Right atrium auricular region (tissue), 2 donors: ENCODE results near the gene YIPF3. TPM values are rescaled to one million over a fixed set of nuclear protein-coding genes. Genes with fewer than 3 reads are reported as not detected.

Experiments used
- DNase-seq: peaks from one replicate; pipeline ENCODE4 v3.0.0-alpha.2; 2019; ENCODE audit warnings: low spot score
- H3K27ac ChIP-seq, 2 donors: fragments of 200-600 bp; sonication (generic); 1 replicate in 1 of 2; 2 replicates in 1 of 2; pipeline ENCODE4 v1.5.1; 2016 to 2019
- H3K27me3 ChIP-seq, 2 donors: fragments of 200-600 bp; sonication (generic); one replicate each; pipeline versions ENCODE4 v1.5.1 to v1.6.0; 2017 to 2019
- H3K36me3 ChIP-seq: fragments of 200-600 bp; sonication (generic); one replicate; pipeline ENCODE4 v1.5.1; 2016
- H3K4me1 ChIP-seq, 2 donors: fragments of 200-600 bp; sonication (generic); one replicate each; pipeline versions ENCODE4 v1.5.1 to v1.6.0; 2017 to 2019
- H3K4me3 ChIP-seq, 2 donors: fragments of 200-600 bp; sonication (generic); 1 replicate in 1 of 2; 2 replicates in 1 of 2; pipeline ENCODE4 v1.5.1; 2017 to 2019; ENCODE audit warnings: mild to moderate bottlenecking in 1 of 2, moderate library complexity in 1 of 2
- H3K9me3 ChIP-seq, 2 donors: fragments of 200-600 bp; sonication (generic); one replicate each; pipeline ENCODE4 v1.5.1; 2019
- total RNA-seq, 2 donors: library from RNA; depleted of rRNA; stranded (reverse); fragments of >200 nt; gene quantifications; one replicate each; pipeline ENCODE4 v1.1.0, GENCODE V29; 2016
- TF ChIP-seq, protein P1 (sequence below), 2 donors: fragments of 200-600 bp; sonication (generic); IDR thresholded peaks; one replicate each; pipeline ENCODE4 v1.5.1; 2019; ENCODE audit warnings: antibody characterized with exemption in 2 of 2

YIPF3 gene
- total RNA-seq, 2 donors from 2014 or later, result 84.0 to 103 TPM

- TF ChIP-seq, protein P1, sequence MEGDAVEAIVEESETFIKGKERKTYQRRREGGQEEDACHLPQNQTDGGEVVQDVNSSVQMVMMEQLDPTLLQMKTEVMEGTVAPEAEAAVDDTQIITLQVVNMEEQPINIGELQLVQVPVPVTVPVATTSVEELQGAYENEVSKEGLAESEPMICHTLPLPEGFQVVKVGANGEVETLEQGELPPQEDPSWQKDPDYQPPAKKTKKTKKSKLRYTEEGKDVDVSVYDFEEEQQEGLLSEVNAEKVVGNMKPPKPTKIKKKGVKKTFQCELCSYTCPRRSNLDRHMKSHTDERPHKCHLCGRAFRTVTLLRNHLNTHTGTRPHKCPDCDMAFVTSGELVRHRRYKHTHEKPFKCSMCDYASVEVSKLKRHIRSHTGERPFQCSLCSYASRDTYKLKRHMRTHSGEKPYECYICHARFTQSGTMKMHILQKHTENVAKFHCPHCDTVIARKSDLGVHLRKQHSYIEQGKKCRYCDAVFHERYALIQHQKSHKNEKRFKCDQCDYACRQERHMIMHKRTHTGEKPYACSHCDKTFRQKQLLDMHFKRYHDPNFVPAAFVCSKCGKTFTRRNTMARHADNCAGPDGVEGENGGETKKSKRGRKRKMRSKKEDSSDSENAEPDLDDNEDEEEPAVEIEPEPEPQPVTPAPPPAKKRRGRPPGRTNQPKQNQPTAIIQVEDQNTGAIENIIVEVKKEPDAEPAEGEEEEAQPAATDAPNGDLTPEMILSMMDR (IDR thresholded peaks at IDR 0.05), result no peak
- H3K27ac ChIP-seq, result peak overlapping the region; percentile 30 to 58
- H3K4me3 ChIP-seq, result no peak overlapping the region
- peaks cover 0 to 57% of the 10 kb centered on the region in 2 donors for H3K4me1 ChIP-seq
- no peaks in the 10 kb centered on the region for H3K27me3 ChIP-seq
- H3K9me3 ChIP-seq, result no peaks in the 10 kb centered on the region
- no peak for DNase-seq
- H3K36me3 ChIP-seq, result peaks cover 42% of the 10 kb centered on the region
Observed at GRCh38 chr6:43511824-43512415, 4.8 kb downstream of the YIPF3 start.

DNA sequence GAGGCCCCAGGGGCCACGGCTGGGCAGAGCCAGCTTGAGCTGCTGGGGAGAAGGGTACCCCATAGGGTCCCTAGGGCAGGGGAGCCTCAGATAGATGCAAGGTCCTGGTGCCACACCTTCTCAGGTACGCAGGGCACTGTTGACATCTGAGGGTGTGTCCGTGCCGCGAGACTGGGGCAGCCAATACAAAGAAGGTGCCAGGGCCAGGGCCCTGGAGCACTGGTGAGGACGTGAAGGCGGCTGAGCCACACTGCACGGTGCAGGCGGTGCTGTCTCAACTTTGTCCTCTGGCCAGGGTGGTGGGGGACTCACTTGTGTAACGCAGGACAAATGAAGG, 5.9 kb downstream of the YIPF3 start:
- Histone ChIP-seq H3K4me3 (peak overlapping the region; percentile 50 to 76), H3K27ac (peak overlapping the region; percentile 62 to 73), H3K9me3 (no peaks in the 10 kb centered on the region), H3K36me3 (peaks cover 42% of the 10 kb centered on the region), H3K27me3 (no peaks in the 10 kb centered on the region), H3K4me1 (peaks cover 0 to 57% of the 10 kb centered on the region in 2 donors)
- TF ChIP-seq, protein P1 (IDR thresholded peaks at IDR 0.05), result no peak
- no peak for DNase-seq

DNA sequence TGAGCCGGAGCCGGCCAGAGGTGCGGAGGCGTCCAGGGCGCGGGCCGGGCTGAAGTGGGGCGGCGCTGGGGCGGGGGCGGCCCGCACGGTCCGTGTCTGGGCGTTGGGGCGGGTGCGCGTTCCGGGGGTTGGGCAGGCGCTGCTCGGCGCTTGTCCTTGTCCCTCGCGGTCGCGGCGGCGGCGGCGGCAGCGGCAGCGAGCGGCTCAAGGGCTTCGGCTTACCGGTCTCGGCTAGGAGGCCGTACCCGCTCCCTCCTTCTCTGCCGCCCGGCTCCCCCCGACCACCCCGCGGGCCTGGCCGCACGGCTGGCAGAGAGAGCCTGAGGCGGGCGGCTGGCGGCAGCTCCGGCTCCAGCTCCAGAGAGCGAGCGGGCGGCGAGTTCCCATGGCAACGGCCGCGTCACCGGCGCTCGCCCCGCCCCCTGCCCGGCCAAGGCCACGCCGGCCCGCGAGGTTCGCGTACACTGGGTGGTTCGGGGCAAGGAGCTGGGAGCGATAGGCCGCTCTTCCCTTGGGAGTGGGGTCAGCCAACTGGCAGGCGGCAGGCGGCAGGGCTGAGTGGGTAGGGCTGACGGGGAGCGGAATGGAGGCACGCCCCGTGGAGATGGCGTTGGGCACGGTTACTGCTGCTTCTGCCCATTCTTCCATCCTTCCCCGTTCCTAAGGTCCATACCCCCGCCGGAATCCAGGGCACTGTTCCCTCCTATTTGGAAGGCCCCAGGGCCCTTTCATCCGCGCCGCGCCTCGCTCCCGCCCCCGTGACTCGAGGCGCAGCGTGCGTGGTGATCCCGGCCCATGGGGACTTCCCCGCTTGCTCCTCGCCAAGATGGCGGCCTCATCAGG, 6.5 kb downstream of the YIPF3 start, which contains the start of gene LRRC73:
Gene LRRC73, minus strand, starts transcription at position 363 of the 843 bp plus-strand sequence. CDS start 561 bp downstream, outside the sequence.
- DNase-seq, result peak; percentile 91
- TF ChIP-seq, protein P1 (IDR thresholded peaks at IDR 0.05), result no peak
- Histone ChIP-seq H3K27me3 (no peaks in the 10 kb centered on the region), H3K9me3 (no peaks in the 10 kb centered on the region), H3K27ac (peak within 1 kb of the TSS; percentile 62 to 73), H3K36me3 (peaks cover 42% of the 10 kb centered on the region), H3K4me1 (peaks cover 0 to 51% of the 10 kb centered on the region in 2 donors), H3K4me3 (peak within 1 kb of the TSS; percentile 50 to 76)

DNA sequence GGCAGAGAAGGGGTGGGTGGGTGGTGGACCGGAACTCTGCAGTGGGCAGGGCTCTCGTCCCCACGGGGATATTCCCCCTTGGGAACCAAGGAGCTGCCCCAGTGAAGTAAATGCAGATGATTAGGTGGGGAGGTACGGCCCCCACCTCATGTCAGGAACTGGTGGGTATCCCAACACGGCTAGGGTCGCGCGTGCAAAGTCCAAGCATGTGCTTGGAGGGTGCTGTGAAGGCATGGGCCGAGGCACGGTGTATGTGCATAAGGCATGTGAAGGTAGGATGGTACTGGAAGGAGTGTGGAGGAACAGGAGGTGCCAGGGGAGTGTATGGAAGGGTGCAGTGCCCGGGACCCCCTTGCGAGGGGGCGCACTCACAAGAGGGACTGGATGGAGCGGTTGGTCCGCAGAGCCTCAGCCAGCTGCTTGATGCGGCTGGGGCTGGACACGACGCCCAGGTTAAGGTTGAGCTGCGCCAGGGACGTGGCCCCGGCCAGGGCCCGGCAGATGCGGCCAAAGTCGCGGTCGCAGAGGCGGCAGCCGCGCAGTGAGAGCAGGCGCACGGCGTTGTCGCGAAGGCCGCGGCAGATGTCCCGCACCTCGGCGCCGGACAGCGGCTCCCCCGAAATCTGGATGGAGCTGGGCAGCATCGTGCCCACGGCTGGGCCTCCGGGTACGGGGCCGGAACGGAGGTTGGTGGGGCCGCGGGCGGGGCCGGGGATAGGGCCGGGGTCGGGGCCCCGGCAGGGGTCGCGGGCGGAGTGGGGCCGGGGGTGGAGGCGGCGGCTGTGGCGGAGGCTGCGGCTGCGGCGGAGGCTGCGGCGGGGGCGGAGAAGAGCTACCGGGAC, 7.4 kb downstream of the YIPF3 start:
- H3K4me1 ChIP-seq, result peaks cover 0 to 45% of the 10 kb centered on the region in 2 donors
- no peaks in the 10 kb centered on the region for H3K27me3 ChIP-seq
- no peak for DNase-seq
- H3K36me3 ChIP-seq, result peaks cover 47% of the 10 kb centered on the region
- peak overlapping the region in 1 of 2 donors; percentile 62 for H3K27ac ChIP-seq
- TF ChIP-seq, protein P1 (IDR thresholded peaks at IDR 0.05), result no peak
- no peaks in the 10 kb centered on the region for H3K9me3 ChIP-seq
- H3K4me3 ChIP-seq, result peak overlapping the region; percentile 50 to 76

DNA sequence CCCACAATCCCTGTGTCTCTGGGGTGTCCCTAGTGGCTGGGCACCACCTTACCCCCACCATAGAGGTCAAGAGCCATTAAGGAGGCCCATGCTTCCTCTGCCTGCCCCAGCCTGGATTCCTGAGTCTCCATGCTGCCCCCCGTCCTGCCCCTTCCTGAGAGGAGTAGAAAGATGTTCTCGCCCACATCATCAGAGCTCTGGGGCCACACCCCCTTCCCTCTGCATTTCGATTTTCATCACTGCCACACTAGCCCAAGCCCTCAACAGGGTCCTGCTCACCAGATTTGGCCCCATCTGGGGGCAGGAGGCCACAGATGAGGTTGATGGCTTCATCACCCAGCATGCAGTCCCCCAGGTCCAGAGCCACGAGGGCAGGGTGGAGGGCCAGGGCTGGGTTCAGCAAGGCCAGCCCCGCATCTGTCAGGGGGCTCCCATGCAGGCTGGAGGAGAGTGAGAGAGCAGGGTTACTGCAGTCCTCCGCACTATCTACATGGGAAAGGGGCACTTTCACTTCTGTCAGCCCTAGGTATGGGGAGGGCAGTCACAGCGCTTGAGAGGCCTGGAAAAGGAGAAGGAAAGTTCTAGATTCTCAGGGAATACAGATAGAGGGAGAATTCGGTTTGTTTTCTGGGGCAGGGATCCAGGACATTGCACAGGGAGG, 8.1 kb downstream of the YIPF3 start:
- no peak for DNase-seq
- Histone ChIP-seq H3K4me1 (peaks cover 0 to 45% of the 10 kb centered on the region in 2 donors), H3K36me3 (peaks cover 44% of the 10 kb centered on the region), H3K9me3 (no peaks in the 10 kb centered on the region), H3K4me3 (no peak overlapping the region), H3K27me3 (no peaks in the 10 kb centered on the region), H3K27ac (no peak overlapping the region)
- TF ChIP-seq, protein P1 (IDR thresholded peaks at IDR 0.05), result no peak
